BE2C (cell line): Measurements from ENCODE around the gene PALMD.

Experiments
- DNase-seq: peaks from one replicate; pipeline ENCODE4 v3.0.0-alpha.2; 2020
- H3K27me3 ChIP-seq: fragments of 250-450 bp; sonication (Bioruptor Pico); 2 replicates; pipeline ENCODE4 v1.5.1; 2020; ENCODE audit warnings: mild to moderate bottlenecking
- H3K36me3 ChIP-seq: fragments of 250-450 bp; sonication (Bioruptor Pico); 2 replicates; pipeline ENCODE4 v1.5.1; 2020; ENCODE audit warnings: mild to moderate bottlenecking
- H3K4me1 ChIP-seq: fragments of 250-450 bp; sonication (Bioruptor Pico); 2 replicates; pipeline ENCODE4 v1.5.1; 2020
- H3K4me3 ChIP-seq: 2 replicates; pipeline ENCODE4 v1.5.1; 2011; ENCODE audit warnings: low read depth, low read length
- H3K9me3 ChIP-seq: fragments of 250-450 bp; sonication (Bioruptor Pico); 2 replicates; pipeline ENCODE4 v1.5.1; 2020
- TF ChIP-seq, protein P1 (sequence below): IDR thresholded peaks from 2 replicates; pipeline ENCODE4 v1.5.1; 2012; ENCODE audit warnings: mild to moderate bottlenecking, low read depth, low read length

Gene PALMD

DNA sequence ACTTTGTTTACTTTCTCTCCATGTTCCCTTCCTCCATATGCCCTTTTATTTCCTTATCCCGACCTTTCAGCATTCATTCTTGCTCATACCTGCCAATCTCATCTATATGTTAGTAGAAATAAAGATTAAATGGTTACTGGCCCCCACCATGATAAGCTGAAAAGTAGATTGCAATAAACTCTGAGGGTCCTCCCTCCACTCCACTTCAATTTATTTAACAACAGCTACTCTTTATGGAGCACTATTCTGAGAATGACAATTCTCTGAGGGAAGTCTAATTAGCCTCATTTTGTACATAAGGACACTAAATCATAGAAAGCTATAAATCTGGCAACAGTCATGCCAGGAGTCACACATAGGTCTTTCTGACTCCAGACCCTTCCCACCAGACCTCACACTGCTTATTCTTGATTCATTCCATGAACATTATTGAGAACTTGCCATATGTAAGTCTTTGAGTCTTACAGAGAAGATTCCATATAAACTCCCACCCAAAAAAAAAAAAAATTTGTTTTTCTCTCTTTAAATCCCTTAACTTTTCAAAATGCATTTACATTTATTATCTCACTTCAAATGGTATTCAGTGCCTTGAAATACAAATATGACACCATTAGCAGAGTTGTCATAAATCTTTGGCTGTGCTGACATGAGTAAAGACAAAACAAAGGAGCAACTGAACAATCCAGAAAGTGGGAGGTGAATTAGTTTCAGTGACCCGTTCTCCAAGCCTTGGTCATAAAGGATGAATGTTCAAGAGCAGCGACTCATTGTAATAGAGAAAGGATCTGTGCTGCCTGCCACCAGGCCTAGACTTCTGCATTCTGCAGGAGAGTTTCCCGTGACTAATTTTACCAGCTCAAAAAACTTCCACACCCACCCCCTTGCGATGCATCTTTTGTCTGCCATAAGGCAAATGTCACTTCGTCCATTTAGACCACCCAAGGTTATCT, 28.5 kb downstream of the PALMD start:
- Histone ChIP-seq H3K4me3 (no peak overlapping the region), H3K27me3 (no peaks in the 10 kb centered on the region), H3K4me1 (peaks cover under 1% of the 10 kb centered on the region), H3K36me3 (0 out of 2 replicates have a peak, but pooled peaks cover 2% of the 10 kb centered on the region), H3K9me3 (no peaks in the 10 kb centered on the region)
- TF ChIP-seq, protein P1, sequence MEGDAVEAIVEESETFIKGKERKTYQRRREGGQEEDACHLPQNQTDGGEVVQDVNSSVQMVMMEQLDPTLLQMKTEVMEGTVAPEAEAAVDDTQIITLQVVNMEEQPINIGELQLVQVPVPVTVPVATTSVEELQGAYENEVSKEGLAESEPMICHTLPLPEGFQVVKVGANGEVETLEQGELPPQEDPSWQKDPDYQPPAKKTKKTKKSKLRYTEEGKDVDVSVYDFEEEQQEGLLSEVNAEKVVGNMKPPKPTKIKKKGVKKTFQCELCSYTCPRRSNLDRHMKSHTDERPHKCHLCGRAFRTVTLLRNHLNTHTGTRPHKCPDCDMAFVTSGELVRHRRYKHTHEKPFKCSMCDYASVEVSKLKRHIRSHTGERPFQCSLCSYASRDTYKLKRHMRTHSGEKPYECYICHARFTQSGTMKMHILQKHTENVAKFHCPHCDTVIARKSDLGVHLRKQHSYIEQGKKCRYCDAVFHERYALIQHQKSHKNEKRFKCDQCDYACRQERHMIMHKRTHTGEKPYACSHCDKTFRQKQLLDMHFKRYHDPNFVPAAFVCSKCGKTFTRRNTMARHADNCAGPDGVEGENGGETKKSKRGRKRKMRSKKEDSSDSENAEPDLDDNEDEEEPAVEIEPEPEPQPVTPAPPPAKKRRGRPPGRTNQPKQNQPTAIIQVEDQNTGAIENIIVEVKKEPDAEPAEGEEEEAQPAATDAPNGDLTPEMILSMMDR: no peak
- DNase-seq: no peak

DNA sequence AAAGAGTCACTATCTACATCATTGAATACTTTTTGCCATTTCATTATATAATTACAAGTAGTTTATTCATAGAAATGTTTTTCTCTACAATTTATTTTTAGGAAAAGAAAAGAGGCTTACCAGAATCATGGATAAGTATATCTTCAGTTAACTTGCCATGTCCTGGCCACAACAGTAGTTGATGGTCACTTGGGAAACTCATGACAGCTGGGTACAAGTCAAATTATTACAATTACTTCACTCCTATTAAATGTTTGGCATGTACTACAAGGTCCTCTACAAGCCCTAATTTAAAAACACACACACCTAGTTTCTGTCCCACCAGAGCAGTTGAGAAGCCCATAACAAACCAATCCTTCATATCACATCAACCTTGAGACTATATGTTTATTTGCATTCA, 29.4 kb downstream of the PALMD start:
- H3K9me3 ChIP-seq: no peaks in the 10 kb centered on the region
- H3K4me1 ChIP-seq: peaks cover 9% of the 10 kb centered on the region
- H3K36me3 ChIP-seq: 0 out of 2 replicates have a peak, but pooled peaks cover 2% of the 10 kb centered on the region
- TF ChIP-seq, protein P1: no peak
- no peak for DNase-seq
- no peaks in the 10 kb centered on the region for H3K27me3 ChIP-seq
- H3K4me3 ChIP-seq: no peak overlapping the region

DNA sequence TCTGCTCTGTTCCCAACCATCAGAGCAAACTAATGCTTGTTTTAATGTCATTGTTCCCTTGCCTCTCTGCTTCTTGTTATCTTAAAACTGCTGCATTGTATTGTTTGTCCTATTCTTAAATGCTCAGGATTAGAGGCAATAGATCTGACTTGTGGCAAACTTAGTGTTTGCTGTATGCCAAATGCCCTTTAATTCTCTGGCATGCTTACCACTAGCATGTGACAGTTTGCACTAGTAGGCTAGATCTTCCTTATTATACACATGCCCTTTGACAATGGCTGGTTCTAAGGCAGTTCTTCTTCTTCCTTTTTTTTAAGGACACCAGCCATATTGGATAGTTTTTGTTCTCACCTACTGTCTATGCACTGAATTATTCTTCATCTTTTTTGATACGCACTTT, 30.1 kb downstream of the PALMD start:
- no peak for DNase-seq
- Histone ChIP-seq H3K36me3 (0 out of 2 replicates have a peak, but pooled peaks cover 2% of the 10 kb centered on the region), H3K4me3 (no peak overlapping the region), H3K4me1 (peaks cover 13% of the 10 kb centered on the region), H3K9me3 (no peaks in the 10 kb centered on the region), H3K27me3 (no peaks in the 10 kb centered on the region)
- TF ChIP-seq, protein P1: no peak

DNA sequence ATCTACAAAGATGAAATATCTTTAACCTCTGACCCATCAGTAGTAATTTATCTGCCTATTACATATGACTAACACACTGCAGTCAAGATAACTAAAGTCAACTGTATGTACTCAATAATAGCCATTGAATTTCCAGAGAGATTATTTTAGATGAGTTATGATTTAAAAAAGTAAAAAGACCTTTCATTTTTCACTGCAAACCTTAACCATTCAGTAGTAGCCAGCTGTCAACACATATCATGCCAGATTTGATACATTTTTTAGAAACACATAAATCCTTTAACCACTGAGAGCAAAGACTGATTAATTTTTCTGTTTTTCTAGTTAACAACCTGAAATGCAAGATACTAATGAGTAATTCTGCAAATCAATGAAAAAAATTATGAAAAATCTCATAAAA, 31.0 kb downstream of the PALMD start:
- H3K4me1 ChIP-seq: peaks cover 13% of the 10 kb centered on the region
- H3K4me3 ChIP-seq: no peak overlapping the region
- no peak for DNase-seq
- no peaks in the 10 kb centered on the region for H3K36me3 ChIP-seq
- H3K9me3 ChIP-seq: no peaks in the 10 kb centered on the region
- H3K27me3 ChIP-seq: no peaks in the 10 kb centered on the region
- TF ChIP-seq, protein P1: no peak

DNA sequence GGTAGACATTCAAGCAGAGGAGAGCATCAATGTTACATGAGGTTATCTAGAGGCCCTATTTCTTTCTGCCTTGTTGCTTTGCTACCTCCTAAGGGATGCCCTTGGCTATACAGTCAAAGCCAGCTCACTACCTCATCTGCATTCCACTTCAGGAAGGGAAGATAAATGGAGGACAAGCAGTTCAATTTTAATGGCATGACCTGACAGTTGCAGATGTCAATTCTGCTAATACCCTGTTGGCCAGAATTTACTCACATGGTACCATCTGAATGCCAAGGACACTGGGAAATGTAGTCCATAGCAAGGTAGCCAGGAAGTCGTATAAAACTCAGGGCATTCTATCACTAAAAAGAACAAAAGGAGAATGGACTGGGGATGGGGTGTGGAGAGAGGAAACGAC, 31.5 kb downstream of the PALMD start:
- DNase-seq: no peak
- Histone ChIP-seq H3K9me3 (no peaks in the 10 kb centered on the region), H3K27me3 (no peaks in the 10 kb centered on the region), H3K4me3 (no peak overlapping the region), H3K4me1 (peaks cover 13% of the 10 kb centered on the region), H3K36me3 (no peaks in the 10 kb centered on the region)
- TF ChIP-seq, protein P1: no peak

DNA sequence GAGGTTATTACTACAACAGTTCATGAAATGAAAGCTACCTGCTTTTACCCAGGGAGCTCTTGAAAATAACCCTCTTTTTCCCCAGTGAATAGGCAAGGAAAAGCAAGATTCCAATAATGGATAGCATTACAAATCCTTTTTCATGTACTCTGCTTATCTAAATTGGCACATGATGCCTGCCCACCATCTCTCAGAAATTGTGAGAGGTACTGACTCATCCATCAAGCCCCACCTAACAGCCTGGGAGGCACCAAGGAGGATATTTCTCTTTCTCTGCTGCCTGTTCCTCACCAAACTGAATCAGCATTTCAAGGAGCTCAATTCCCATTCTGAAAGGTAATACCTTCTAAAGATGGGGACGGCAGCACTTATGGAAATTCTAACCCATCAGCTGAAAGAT, 34.4 kb downstream of the PALMD start:
- Histone ChIP-seq H3K4me1 (peaks cover 13% of the 10 kb centered on the region), H3K27me3 (no peaks in the 10 kb centered on the region)

More for the DNA sequence above, 34.4 kb downstream of the PALMD start:
- H3K9me3 ChIP-seq: no peaks in the 10 kb centered on the region
- H3K4me3 ChIP-seq: no peak overlapping the region
- TF ChIP-seq, protein P1: no peak
- H3K36me3 ChIP-seq: no peaks in the 10 kb centered on the region
- peak; percentile 44 for DNase-seq
